ENCODE results near the gene TMEM212.

The TMEM212 gene

DNA sequence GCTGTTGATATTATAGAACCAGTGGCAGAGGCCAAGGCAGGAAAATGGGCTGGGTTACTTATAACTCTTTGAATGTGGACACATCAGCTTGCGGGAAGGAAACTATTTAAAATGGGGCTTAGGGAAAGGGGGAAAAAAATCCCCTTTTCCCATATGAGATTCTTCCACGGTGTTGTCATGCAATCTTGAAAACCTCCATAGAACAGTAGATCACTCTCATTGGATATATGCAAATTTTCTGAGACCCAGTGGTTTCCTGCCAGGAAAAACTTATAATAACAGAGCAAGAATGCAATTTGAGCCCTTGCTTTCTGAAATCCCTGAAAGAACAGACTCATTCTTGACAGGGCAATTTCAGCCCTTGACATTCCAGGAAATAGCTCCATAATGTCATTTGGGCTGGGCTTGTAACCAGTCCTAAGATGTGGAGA, 31.1 kb downstream of the TMEM212 start:
- DNase-seq = peak; percentile 99
- H4K91ac ChIP-seq (ENCODE audit: low read length) = no peak overlapping the region

GRCh38 chr3:171874879-171875278, 31.7 kb downstream of the TMEM212 start:
- no peaks in the 10 kb centered on the region for H3K27me3 ChIP-seq (ENCODE audit: control insufficient read depth in 1 of 2, insufficient read depth in 1 of 2, low read length in 2 of 2)
- WGBS = 12% methylated on average over 3 of the region's 4 CpGs
- peak overlapping the region; percentile 65 for H3K9ac ChIP-seq (ENCODE audit: low read length)

More for the DNA sequence above, 31.1 kb downstream of the TMEM212 start:
- H2AFZ ChIP-seq (ENCODE audit: low read depth, low read length) = no peak overlapping the region
- H2BK12ac ChIP-seq (ENCODE audit: low read length in 2 of 2) = no peak overlapping the region
- no peak overlapping the region for H3K14ac ChIP-seq (ENCODE audit: low read length in 2 of 2)
- no peaks in the 10 kb centered on the region for H3K79me1 ChIP-seq (replicated peaks; ENCODE audit: low read length, poor library complexity, severe bottlenecking)
- H3K36me3 ChIP-seq (ENCODE audit: control insufficient read depth in 1 of 2, insufficient read depth in 2 of 2, low read depth in 1 of 2, low read length in 2 of 2) = no peaks in the 10 kb centered on the region
- no peak overlapping the region for H2BK15ac ChIP-seq (ENCODE audit: low read depth, poor library complexity, severe bottlenecking)
- no peak overlapping the region for H3K23ac ChIP-seq (ENCODE audit: low read length in 2 of 2)
- peaks cover 13% of the 10 kb centered on the region for H3K4me1 ChIP-seq (ENCODE audit: control insufficient read depth, insufficient read depth, low read depth, low read length)
- peak overlapping the region; percentile 98 for H2BK5ac ChIP-seq (ENCODE audit: low read depth, low read length, poor library complexity, severe bottlenecking)
- H4K8ac ChIP-seq (ENCODE audit: low read length) = no peak overlapping the region
- 0% methylated on average over 2 of the region's 2 CpGs for whole genome bisulfite sequencing
- H3K4ac ChIP-seq (ENCODE audit: low read depth in 1 of 2, low read length in 2 of 2) = no peak overlapping the region
- no peak overlapping the region for H2AK5ac ChIP-seq (ENCODE audit: low read length, severe bottlenecking)
- peak overlapping the region in 1 of 2 experiments; percentile 20 for H3K4me3 ChIP-seq (ENCODE audit: insufficient read depth in 1 of 2, low read depth in 1 of 2, low read length in 2 of 2)
- H2BK120ac ChIP-seq (ENCODE audit: low read depth, low read length) = no peak overlapping the region
- peak overlapping the region; percentile 32 for H3K4me2 ChIP-seq (ENCODE audit: low read length, poor library complexity, severe bottlenecking)
- peak overlapping the region; percentile 69 for H3K9ac ChIP-seq (ENCODE audit: low read length)
- no peak overlapping the region for H3K18ac ChIP-seq (ENCODE audit: low read depth in 1 of 2, low read length in 2 of 2)
- no peaks in the 10 kb centered on the region for H3K9me3 ChIP-seq (ENCODE audit: control insufficient read depth, low read length)
- peak overlapping the region; percentile 99 for H3K27ac ChIP-seq (ENCODE audit: low read length, poor library complexity, severe bottlenecking)
- no peaks in the 10 kb centered on the region for H3K27me3 ChIP-seq (ENCODE audit: control insufficient read depth in 1 of 2, insufficient read depth in 1 of 2, low read length in 2 of 2)

DNA sequence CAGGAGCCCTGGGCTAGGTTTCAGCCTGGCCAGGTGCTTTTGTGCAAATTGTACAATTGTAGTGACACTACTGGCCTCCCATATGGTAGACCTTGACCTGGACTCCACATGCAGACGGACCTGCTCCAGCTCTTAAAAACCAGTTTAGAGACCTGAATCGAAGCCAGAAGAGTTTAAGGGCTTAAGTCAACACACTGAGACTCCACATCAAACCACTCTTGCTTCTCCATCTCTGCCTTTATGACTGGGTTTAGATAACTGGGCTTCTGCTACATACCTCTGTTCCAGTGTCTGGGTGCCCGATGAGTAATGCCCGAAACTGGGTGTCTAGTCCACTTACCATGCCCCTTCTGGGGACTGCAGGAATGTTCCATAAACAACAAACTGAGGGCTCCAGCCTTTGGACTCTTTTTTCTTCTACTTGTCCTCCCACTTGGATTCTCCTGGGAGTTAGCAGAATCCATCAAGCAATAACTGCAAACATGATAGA, 32.8 kb downstream of the TMEM212 start:
- no peak overlapping the region for H3K4me2 ChIP-seq (ENCODE audit: low read length, poor library complexity, severe bottlenecking)
- peak overlapping the region in 1 of 2 experiments; percentile 91 for H3K4ac ChIP-seq (ENCODE audit: low read depth in 1 of 2, low read length in 2 of 2)
- peak overlapping the region; percentile 99 for H3K27ac ChIP-seq (ENCODE audit: low read length, poor library complexity, severe bottlenecking)
- no peaks in the 10 kb centered on the region for H3K36me3 ChIP-seq (ENCODE audit: control insufficient read depth in 1 of 2, insufficient read depth in 2 of 2, low read depth in 1 of 2, low read length in 2 of 2)
- peak overlapping the region; percentile 43 for H4K91ac ChIP-seq (ENCODE audit: low read length)
- peak overlapping the region; percentile 78 for H3K18ac ChIP-seq (ENCODE audit: low read depth in 1 of 2, low read length in 2 of 2)
- H3K23ac ChIP-seq (ENCODE audit: low read length in 2 of 2) = no peak overlapping the region
- no peaks in the 10 kb centered on the region for H3K9me3 ChIP-seq (ENCODE audit: control insufficient read depth, low read length)
- WGBS = 57% methylated on average over 4 of the region's 4 CpGs
- no peak overlapping the region for H2BK15ac ChIP-seq (ENCODE audit: low read depth, poor library complexity, severe bottlenecking)
- peak overlapping the region; percentile 89 for H2AK5ac ChIP-seq (ENCODE audit: low read length, severe bottlenecking)
- no peaks in the 10 kb centered on the region for H3K79me1 ChIP-seq (replicated peaks; ENCODE audit: low read length, poor library complexity, severe bottlenecking)
- H4K8ac ChIP-seq (ENCODE audit: low read length) = peak overlapping the region; percentile 52
- peak overlapping the region; percentile 61 to 70 for H2BK12ac ChIP-seq (ENCODE audit: low read length in 2 of 2)
- no peak overlapping the region for H2AFZ ChIP-seq (ENCODE audit: low read depth, low read length)
- no peaks in the 10 kb centered on the region for H3K27me3 ChIP-seq (ENCODE audit: control insufficient read depth in 1 of 2, insufficient read depth in 1 of 2, low read length in 2 of 2)
- no peak overlapping the region for H3K4me3 ChIP-seq (ENCODE audit: insufficient read depth in 1 of 2, low read depth in 1 of 2, low read length in 2 of 2)
- H3K4me1 ChIP-seq (ENCODE audit: control insufficient read depth, insufficient read depth, low read depth, low read length) = peaks cover 13% of the 10 kb centered on the region
- H3K14ac ChIP-seq (ENCODE audit: low read length in 2 of 2) = no peak overlapping the region
- peak overlapping the region; percentile 7 for H3K9ac ChIP-seq (ENCODE audit: low read length)
- DNase-seq = peak; percentile 77
- peak overlapping the region; percentile 82 for H2BK5ac ChIP-seq (ENCODE audit: low read depth, low read length, poor library complexity, severe bottlenecking)
- H2BK120ac ChIP-seq (ENCODE audit: low read depth, low read length) = peak overlapping the region; percentile 65

More at GRCh38 chr3:171874879-171875278, 31.7 kb downstream of the TMEM212 start:
- peak overlapping the region; percentile 71 for H2AK5ac ChIP-seq (ENCODE audit: low read length, severe bottlenecking)
- H3K36me3 ChIP-seq (ENCODE audit: control insufficient read depth in 1 of 2, insufficient read depth in 2 of 2, low read depth in 1 of 2, low read length in 2 of 2) = no peaks in the 10 kb centered on the region
- H3K9me3 ChIP-seq (ENCODE audit: control insufficient read depth, low read length) = no peaks in the 10 kb centered on the region
- peak overlapping the region; percentile 32 to 51 for H2BK12ac ChIP-seq (ENCODE audit: low read length in 2 of 2)
- H3K23ac ChIP-seq (ENCODE audit: low read length in 2 of 2) = no peak overlapping the region
- no peak overlapping the region for H2BK15ac ChIP-seq (ENCODE audit: low read depth, poor library complexity, severe bottlenecking)
- peak overlapping the region; percentile 78 for H4K8ac ChIP-seq (ENCODE audit: low read length)
- peak overlapping the region; percentile 28 for H4K91ac ChIP-seq (ENCODE audit: low read length)
- peak overlapping the region in 1 of 2 experiments; percentile 65 for H3K4ac ChIP-seq (ENCODE audit: low read depth in 1 of 2, low read length in 2 of 2)
- no peak overlapping the region for H2AFZ ChIP-seq (ENCODE audit: low read depth, low read length)
- peak overlapping the region in 1 of 2 experiments; percentile 20 for H3K4me3 ChIP-seq (ENCODE audit: insufficient read depth in 1 of 2, low read depth in 1 of 2, low read length in 2 of 2)
- no peak overlapping the region for H3K14ac ChIP-seq (ENCODE audit: low read length in 2 of 2)
- peak overlapping the region; percentile 62 for H2BK120ac ChIP-seq (ENCODE audit: low read depth, low read length)
- H2BK5ac ChIP-seq (ENCODE audit: low read depth, low read length, poor library complexity, severe bottlenecking) = peak overlapping the region; percentile 98
- H3K79me1 ChIP-seq (replicated peaks; ENCODE audit: low read length, poor library complexity, severe bottlenecking) = no peaks in the 10 kb centered on the region
- peak; percentile 64 for DNase-seq
- H3K18ac ChIP-seq (ENCODE audit: low read depth in 1 of 2, low read length in 2 of 2) = peak overlapping the region; percentile 21 to 80
- H3K27ac ChIP-seq (ENCODE audit: low read length, poor library complexity, severe bottlenecking) = peak overlapping the region; percentile 99
- H3K4me2 ChIP-seq (ENCODE audit: low read length, poor library complexity, severe bottlenecking) = no peak overlapping the region
- H3K4me1 ChIP-seq (ENCODE audit: control insufficient read depth, insufficient read depth, low read depth, low read length) = peaks cover 13% of the 10 kb centered on the region

- Histone ChIP-seq H4K91ac (ENCODE audit: low read length) (no peak overlapping the region), H2AFZ (ENCODE audit: low read depth, low read length) (no peak overlapping the region), H2BK120ac (ENCODE audit: low read depth, low read length) (no peak overlapping the region), H2BK5ac (ENCODE audit: low read depth, low read length, poor library complexity, severe bottlenecking) (no peak overlapping the region), H3K4ac (ENCODE audit: low read depth in 1 of 2, low read length in 2 of 2) (no peak overlapping the region), H3K4me3 (ENCODE audit: insufficient read depth in 1 of 2, low read depth in 1 of 2, low read length in 2 of 2) (no peak overlapping the region), H3K9ac (ENCODE audit: low read length) (peak overlapping the region; percentile 38), H2BK12ac (ENCODE audit: low read length in 2 of 2) (no peak overlapping the region), H3K14ac (ENCODE audit: low read length in 2 of 2) (no peak overlapping the region), H3K4me2 (ENCODE audit: low read length, poor library complexity, severe bottlenecking) (no peak overlapping the region), H3K4me1 (ENCODE audit: control insufficient read depth, insufficient read depth, low read depth, low read length) (peaks cover 13% of the 10 kb centered on the region), H2BK15ac (ENCODE audit: low read depth, poor library complexity, severe bottlenecking) (no peak overlapping the region), H3K18ac (ENCODE audit: low read depth in 1 of 2, low read length in 2 of 2) (no peak overlapping the region), H3K36me3 (ENCODE audit: control insufficient read depth in 1 of 2, insufficient read depth in 2 of 2, low read depth in 1 of 2, low read length in 2 of 2) (no peaks in the 10 kb centered on the region), H3K9me3 (ENCODE audit: control insufficient read depth, low read length) (no peaks in the 10 kb centered on the region), H3K79me1 (replicated peaks; ENCODE audit: low read length, poor library complexity, severe bottlenecking) (no peaks in the 10 kb centered on the region), H2AK5ac (ENCODE audit: low read length, severe bottlenecking) (no peak overlapping the region), H3K27ac (ENCODE audit: low read length, poor library complexity, severe bottlenecking) (peak overlapping the region; percentile 99), H3K27me3 (ENCODE audit: control insufficient read depth in 1 of 2, insufficient read depth in 1 of 2, low read length in 2 of 2) (no peaks in the 10 kb centered on the region), H3K23ac (ENCODE audit: low read length in 2 of 2) (no peak overlapping the region), H4K8ac (ENCODE audit: low read length) (no peak overlapping the region)
- no CpG with 5 or more reads among the region's 5 CpGs for WGBS
- DNase-seq = peak; percentile 92
These were observed 33.6 kb downstream of the TMEM212 start for GRCh38 chr3:171876680-171877147.

Data from mesenchymal stem cell (in vitro differentiated cells and primary cell).